GM12801 (cell line): ENCODE data around the gene XPO6.

Experiments used
- CTCF ChIP-seq: IDR thresholded peaks from one replicate; pipeline ENCODE4 v1.5.1; 2011; ENCODE audit warnings: control low read depth; ENCODE audit not compliant: insufficient read length; ENCODE audit errors: extremely low read depth

The XPO6 gene

DNA sequence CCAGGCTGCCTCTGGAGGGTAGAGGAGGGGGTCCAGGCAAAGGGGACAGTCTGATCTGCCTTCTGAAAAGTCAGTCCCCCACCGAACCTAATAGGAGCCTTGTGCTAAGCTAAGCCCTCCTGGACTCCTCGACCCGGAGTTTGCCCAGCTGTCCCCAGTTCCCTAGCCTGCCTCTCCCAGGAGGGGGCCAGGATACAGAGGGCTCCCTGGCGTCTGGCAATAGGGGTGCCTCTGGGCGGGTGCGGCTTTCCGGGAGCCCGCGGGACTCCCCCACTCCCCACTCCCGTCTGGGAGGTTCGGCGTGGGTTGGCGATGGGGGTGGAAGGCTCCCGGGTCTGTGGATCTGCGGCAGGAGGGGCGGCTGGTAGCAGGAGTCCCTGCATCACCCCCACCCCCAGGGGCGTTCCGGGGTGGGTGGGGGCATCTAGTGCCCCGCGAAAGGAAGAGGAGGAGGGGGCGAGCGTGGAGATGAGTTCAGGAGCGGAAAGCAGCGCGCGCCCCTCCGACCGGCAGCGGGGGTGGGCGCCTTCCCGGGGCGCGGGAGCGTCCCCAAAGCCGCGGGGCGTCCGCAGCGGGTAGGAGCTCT, 149.4 kb downstream of the XPO6 start:
- TF ChIP-seq CTCF, result no peak

DNA sequence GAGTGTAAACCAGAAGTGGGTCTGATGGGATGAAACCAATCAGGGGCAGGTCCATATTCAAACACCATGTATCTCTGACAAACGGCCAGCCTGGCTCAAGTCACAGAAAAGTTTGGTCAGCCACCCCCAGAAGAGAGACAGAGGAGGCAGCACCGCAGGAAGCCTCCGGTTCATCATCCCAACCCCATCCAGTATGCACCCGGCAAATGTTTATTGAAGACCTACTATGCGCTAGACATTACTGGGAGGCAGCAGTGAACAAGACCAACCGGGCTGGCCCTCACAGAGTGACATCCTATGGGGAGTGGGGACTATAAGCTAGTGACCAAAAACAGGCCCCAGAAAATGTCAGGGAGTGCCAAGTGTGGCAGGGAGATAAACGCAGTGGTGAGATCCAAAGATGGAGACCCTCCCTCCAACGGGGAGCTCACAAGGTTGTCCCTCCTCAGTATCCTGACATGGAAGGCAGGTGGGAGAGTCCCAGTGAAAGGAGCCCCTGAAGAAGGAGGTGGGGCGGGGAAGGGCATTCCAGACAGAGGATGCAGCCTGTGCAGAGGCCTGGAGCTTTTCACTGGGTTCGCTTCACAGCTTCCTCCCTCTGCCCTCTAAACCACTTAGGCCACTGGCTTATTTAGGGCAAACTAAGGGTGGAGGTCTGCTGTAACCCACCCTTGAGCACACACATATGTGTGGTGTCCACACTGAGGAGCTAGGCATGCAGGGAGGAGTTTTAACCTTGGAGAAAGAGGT, 150.2 kb downstream of the XPO6 start:
- TF ChIP-seq CTCF, result no peak

- TF ChIP-seq CTCF, result no peak
Measured at GRCh38 chr16:28059841-28060575, 151.8 kb downstream of the XPO6 start.

DNA sequence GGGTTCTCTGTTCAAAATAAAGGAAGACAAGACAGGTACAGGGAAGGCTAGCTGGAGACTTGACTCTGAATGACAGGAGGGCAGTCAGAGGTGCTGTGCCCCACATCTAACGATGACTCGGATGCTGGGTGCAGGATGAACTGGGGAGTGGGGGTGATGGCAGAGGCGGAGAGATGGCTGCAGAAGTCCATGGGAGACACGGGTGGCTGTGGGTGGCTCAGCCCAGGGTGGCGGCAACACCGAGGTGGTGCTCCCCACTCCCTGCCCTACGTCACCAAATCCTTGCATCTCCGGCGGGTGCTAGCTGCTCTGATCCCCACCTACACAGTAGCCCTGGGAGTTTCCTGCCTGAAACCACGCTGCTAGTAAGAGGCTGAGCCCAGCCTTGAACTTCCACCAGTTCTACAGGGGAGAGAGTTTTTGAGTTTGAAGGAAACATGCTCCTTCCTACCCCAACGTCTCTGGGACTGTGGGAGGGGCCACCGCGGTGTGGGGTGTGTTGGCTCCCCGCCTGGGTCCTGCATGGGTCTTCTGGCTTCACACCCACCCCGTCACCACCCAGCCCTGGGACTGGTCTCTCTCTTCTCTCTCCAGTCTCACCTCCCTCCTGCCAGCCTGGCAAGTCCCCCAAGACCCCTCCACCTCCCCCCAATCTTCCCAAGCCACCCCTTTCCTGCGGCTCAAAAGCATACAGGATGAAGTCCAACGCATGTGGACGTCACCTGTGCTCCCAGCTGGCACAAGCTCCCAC, 152.8 kb downstream of the XPO6 start:
- TF ChIP-seq CTCF, result no peak

DNA sequence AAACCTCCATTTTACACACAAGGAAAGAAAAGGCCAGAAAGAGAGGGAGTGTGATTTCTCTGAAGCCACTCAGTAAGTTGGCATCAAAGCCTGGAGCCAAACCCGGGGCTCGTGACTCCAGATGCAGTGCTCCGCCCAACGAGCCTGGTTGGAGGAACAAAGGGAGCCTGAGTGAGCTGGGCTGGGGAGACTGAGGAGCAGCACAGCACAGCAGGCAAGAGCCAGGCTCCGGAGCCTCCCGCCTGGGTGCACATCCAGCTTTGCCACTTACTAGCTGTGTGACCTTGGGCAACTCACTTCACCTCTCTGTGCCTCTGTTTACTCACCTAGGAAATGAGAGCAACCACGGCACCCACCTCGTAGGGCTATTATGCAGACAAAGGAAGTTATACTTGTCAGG, 153.8 kb downstream of the XPO6 start:
- no peak for TF ChIP-seq CTCF

GRCh38 chr16:28053461-28053860, 158.3 kb downstream of the XPO6 start:
- no peak for TF ChIP-seq CTCF
